Stimulated activated CD4-positive, alpha-beta T cell treated with anti-CD3 and anti-CD28 coated beads, TNF-alpha, amount 100 ng/mL, for 4 hours (primary cell): ENCODE data around the gene FOXK2.

Experiments used
- DNase-seq, 3 experiments: peaks; one replicate each; pipeline ENCODE4 v3.0.0-alpha.2; 2020; ENCODE audit warnings: low read depth in 3 of 3

The FOXK2 gene

GRCh38 chr17:82518826-82519810 is at the start of gene FOXK2:
Gene FOXK2 (plus strand): TSS chr17:82519732. CDS start chr17:82519889, 157 bp downstream.
- peak; percentile 87 to 90 (median 88) for DNase-seq

DNA sequence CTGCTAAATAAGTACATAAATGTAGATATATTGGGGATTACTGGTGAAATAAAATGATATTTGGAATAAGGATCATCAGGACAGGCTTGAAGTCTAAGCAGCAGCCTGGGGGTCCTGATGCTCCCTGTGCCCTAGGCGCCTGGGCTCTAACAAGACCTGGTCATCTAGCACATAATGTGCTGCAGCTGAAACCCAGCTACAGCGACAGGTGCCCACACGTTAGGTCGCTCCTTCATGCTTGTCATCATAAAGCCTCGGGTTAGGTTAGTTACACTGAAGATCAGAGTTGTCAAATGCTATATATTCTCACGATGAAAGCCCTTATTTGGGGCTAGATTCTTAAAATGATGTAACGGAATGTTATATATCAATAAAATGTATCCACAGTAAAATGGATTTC is 49.5 kb upstream of the FOXK2 start:
- no peak for DNase-seq

- DNase-seq, result no peak
Measured at GRCh38 chr17:82474223-82475010, 45.1 kb upstream of the FOXK2 start.

DNA sequence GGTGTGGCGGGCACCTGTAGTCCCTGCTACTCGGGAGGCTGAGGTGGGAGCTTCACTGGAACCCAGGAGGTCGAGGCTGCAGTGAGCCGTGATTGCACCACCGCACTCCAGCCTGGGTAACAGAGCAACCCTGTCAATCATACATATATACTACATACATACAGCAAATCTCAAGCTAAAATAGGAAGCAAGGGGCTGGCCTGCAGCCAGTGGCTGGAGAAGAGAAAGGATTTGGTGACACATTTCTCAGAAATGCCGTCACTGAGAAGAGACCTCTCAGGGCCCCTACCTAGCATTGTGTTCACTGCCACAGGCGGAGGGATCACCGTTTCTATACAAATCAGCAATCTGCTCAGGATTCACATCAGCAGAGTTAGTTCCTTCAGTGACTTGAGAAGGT is 44.1 kb upstream of the FOXK2 start:
- no peak for DNase-seq

DNA sequence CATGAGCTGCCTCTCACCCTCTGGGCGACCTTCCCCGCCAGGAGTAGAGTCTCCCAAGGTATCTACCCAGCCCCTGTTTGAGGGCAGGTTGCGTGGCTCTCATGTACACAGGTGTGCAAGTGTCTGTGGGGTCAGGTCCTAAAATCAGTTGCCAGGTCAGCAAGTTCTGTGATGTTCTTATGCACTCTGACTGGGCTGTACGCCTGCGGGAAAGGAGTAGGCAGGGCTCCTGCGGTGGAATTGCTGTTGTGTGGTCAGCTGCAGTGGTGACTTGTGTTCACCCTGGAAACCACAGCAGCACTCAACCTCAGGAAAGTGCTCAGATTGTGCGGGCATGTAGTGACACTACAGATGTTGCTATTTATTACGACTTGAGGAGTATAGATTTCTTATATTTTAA is 41.6 kb upstream of the FOXK2 start:
- DNase-seq, result no peak

GRCh38 chr17:82479602-82480001 is 39.9 kb upstream of the FOXK2 start:
- no peak for DNase-seq

DNA sequence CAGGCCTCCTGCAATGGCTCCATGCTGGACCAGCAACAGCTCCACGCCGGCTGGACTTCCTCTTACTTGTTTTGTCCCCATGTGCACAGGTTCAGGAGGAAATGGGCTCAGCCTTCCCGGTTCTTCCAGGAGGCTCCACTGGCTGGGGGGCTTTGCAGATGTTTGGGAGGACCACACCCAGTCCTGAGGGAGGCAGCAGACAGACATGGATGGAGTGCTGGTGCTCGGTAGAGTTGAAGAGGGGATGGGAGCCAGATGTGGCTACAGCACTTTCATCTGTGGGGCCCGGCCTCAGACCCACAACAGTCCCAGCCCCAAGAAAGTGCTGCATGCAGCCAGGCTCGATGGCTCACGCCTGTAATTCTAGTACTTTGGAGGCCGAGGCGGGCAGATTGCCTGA is 39.2 kb upstream of the FOXK2 start:
- no peak for DNase-seq

- no peak for DNase-seq
Measured at GRCh38 chr17:82483204-82483660, 36.3 kb upstream of the FOXK2 start.

DNA sequence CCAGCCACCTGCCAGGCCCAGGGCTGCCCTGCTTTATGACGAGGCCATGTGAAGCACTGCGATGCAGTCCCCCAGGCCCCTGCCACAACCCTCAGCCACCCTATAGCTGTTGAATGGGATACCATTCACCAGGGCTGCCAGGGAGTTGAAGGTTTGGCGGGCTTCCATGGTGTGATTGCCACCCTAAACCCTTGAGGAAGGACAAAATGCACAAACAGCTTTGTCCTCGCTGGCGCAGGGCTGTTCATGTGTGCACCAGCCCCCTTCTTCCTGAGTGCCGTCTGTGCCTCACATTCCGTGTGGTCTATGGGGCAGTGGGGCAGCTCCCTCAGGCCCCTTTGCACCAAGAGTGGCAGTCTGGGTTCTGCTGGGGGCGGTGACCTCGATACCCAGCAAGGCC is 35.7 kb upstream of the FOXK2 start:
- no peak for DNase-seq

- DNase-seq, result no peak
Measured at GRCh38 chr17:82486231-82487094, 33.1 kb upstream of the FOXK2 start.

GRCh38 chr17:82487910-82488309 is 31.6 kb upstream of the FOXK2 start:
- DNase-seq, result no peak

DNA sequence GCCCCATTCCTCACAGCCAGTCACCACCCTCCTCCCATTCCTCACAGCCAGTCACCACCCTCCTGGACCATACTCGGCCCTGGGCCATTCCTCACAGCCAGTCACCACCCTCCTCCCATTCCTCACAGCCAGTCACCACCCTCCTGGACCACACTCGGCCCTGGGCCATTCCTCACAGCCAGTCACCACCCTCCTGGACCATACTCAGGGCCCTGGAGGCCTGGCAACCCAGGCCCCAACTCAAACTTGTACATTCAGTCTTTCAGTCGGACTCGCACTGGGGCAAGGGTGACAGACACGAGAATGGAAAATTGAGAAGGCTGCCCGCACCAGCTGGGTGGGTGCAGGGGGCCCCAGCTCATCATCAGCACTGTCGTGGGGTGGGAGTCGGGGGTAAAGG is 30.4 kb upstream of the FOXK2 start:
- no peak for DNase-seq

DNA sequence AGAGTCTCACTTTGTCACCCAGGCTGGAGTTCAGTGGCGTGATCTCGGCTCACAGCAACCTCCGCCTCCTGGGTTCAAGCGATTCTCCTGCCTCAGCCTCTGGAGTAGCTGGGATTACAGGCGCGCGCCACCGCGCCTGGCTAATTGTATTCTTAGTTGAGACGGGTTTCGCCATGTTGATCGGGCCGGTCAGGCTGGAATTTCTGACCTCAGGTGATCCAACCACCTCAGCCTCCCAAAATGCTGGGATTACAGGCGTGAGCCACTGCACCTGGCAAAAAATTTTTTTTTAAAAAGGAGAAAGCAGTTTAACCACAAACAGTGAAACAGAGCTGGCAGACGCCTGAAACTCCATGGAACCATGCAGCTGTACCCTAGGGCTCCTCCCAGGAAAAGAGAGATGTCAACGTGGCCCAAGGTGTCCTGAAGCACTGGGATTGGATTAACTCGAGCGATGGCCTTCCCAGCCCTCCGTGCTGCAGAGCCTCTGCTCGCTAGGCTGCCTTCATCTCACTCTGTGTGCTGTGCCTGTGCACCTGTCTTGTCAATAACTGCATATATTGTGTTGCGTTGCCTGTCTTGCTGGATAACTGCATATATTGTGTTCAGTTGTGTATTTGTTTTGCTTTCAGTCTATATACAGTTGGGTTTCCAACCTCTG is 29.6 kb upstream of the FOXK2 start:
- DNase-seq, result no peak

DNA sequence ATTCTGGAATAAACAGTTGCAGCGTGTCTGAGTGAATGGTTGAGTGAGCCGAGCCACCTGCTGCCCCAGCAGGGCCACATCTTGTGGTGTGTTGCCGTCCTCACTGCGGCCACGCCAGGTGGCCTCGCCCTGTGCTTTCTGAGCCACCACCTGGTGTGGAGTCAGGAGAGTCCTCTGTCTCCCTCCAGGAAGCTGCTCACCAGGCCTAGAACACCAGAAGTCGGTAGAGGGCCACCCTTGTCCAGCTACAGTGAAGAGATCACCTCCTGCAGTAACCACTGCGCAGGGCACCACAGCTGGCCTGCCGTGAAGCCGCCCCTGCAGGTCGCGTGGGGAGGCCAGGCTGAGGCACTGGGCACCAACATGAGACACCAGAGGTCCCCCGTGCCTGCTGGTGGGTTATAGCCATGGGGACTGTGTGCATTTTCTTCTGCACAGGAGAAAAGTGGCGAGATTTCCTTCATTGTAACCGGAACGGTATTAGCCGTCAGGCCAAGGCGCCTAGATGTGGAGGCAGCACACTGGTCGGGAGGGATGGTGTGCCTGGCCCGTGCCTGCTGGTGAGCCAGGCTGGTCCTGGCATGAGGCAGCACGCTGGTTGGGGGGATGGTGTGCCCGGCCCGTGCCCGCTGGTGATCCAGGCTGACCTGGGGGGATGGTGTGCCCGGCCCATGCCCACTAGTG is 28.9 kb upstream of the FOXK2 start:
- no peak for DNase-seq

GRCh38 chr17:82491196-82491530 is 28.4 kb upstream of the FOXK2 start:
- DNase-seq, result no peak

DNA sequence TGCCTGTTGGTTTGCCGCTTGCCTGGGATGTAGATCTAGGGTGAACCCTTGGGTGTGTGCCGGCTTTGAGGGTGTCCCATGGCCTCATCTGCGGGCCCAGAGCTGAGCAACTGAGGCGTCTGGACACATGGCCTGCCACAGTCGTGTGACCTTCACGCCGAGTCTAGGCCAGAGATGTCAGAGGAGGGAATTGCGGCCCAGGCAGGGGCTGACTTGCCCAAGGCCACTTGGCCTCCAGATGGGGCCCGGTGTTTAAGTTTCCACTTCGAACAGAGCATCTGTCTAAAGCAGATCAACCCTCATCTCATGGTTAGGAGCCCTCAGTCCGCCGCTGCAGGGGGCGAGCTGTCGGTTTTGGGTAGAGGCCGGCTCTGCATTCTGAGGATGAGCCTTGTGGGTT is 28.0 kb upstream of the FOXK2 start:
- DNase-seq, result no peak

DNA sequence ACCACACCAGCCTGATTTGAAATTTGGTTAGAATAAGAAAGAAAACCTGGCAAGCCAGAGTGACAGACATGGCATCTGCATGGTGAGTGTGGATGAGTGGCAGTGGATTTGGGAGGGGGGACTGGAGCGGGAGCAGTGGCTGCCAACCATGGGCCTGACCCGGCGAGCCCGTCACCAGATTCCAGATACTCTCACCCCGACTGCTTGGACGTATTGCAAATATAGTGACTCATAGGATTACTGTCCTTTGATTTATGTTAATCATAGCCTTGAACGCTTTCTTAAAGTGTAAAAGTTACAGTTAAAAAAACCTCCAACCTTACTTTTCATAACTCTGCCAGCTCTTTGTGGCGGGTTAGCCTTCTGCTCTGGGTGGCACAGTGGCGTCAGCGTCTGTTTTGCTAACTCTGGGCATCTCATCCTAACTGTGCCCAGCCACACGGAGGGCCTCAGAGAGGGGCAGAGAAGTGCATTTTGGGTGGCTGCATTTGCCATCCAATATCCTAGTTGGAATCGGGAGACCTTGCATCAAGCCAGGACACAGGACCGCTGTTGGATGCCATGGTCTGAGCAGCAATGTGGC is 26.8 kb upstream of the FOXK2 start:
- DNase-seq, result no peak

DNA sequence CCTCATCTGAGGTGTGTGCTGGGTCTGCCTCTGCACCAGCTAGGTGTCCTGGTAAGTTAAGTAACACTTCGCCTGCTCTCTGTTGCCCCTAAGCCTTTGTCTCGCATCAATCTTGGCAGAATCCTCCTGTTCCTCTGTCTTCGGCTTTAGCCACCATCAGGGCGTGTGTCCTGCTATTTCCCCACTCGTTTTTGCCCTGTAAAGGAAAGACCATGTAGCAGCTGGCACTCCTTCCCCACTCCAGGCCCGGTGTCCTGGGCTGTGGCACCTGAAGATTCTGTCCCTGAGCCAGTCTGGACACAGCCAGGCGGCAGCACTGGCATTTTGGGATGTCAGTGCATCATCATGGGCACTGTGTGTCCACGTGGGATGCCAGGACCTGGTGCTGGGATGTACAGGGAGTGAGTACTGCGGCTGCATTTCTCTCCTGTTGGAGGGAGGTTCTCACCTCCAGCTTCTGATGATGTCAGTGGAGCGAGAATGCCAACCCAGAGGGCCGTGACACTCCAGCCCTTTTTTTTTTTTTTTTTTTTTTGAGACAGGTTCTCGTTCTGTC is 26.2 kb upstream of the FOXK2 start:
- no peak for DNase-seq

- DNase-seq, result peak; percentile 68 to 78 (median 69)
Measured at GRCh38 chr17:82494236-82495055, 25.1 kb upstream of the FOXK2 start.
